ENCODE results near the gene DYNC1LI2.

DNA sequence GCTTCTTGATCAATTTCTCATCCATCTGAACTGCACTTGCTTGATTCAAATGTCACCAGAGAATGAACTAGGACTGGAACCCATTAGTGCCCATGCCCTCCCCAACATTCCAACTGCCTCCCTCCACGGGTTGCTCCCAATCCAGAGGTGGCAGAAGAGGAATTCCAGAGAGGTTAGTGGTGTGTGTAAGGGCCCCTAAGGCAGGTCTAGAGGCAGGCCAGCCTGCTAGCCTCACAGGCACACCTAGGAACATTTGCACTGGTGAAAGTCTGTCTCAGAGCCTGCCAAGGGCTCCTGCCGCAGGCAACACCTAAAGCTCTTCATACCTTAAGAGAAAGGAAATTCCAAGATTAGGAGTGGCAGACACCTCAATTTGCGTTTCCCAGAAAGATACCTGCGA lies 33.6 kb downstream of the DYNC1LI2 start:
- TF ChIP-seq HDAC2 (IDR thresholded peaks at IDR 0.05; ENCODE audit: borderline replicate concordance in 1 of 2, low read depth in 2 of 2, low read length in 2 of 2): no peak
- TF ChIP-seq EZH2 (IDR thresholded peaks at IDR 0.05; ENCODE audit: low read depth, low read length, severe bottlenecking): no peak
- no peak for TF ChIP-seq HDAC6 (IDR thresholded peaks at IDR 0.05; ENCODE audit: low read depth, low read length)
- no peak for TF ChIP-seq POLR2AphosphoS5 (IDR thresholded peaks at IDR 0.05; ENCODE audit: low read depth, low read length)
- TF ChIP-seq RAD21 (IDR thresholded peaks at IDR 0.05 in 1 of 2, conservative IDR thresholded peaks at IDR 0.05 in 1 of 2; ENCODE audit: low read depth in 2 of 2, low read length in 2 of 2): no peak
- TF ChIP-seq JUND (IDR thresholded peaks at IDR 0.05; ENCODE audit: low read length): no peak
- TF ChIP-seq, protein P1, sequence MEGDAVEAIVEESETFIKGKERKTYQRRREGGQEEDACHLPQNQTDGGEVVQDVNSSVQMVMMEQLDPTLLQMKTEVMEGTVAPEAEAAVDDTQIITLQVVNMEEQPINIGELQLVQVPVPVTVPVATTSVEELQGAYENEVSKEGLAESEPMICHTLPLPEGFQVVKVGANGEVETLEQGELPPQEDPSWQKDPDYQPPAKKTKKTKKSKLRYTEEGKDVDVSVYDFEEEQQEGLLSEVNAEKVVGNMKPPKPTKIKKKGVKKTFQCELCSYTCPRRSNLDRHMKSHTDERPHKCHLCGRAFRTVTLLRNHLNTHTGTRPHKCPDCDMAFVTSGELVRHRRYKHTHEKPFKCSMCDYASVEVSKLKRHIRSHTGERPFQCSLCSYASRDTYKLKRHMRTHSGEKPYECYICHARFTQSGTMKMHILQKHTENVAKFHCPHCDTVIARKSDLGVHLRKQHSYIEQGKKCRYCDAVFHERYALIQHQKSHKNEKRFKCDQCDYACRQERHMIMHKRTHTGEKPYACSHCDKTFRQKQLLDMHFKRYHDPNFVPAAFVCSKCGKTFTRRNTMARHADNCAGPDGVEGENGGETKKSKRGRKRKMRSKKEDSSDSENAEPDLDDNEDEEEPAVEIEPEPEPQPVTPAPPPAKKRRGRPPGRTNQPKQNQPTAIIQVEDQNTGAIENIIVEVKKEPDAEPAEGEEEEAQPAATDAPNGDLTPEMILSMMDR (IDR thresholded peaks at IDR 0.05; ENCODE audit: control extremely low read depth in 1 of 3, insufficient read depth in 1 of 3, low read depth in 1 of 3, low read length in 3 of 3): no peak
- TF ChIP-seq, protein P2, sequence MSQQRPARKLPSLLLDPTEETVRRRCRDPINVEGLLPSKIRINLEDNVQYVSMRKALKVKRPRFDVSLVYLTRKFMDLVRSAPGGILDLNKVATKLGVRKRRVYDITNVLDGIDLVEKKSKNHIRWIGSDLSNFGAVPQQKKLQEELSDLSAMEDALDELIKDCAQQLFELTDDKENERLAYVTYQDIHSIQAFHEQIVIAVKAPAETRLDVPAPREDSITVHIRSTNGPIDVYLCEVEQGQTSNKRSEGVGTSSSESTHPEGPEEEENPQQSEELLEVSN (IDR thresholded peaks at IDR 0.05): no peak
- TF ChIP-seq YY1 (IDR thresholded peaks at IDR 0.05; ENCODE audit: low read depth, low read length): no peak
- no peak for TF ChIP-seq EP300 (IDR thresholded peaks at IDR 0.05; ENCODE audit: borderline replicate concordance in 1 of 2, low read depth in 2 of 2, low read length in 2 of 2)
- TF ChIP-seq, protein P3, sequence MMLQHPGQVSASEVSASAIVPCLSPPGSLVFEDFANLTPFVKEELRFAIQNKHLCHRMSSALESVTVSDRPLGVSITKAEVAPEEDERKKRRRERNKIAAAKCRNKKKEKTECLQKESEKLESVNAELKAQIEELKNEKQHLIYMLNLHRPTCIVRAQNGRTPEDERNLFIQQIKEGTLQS (IDR thresholded peaks at IDR 0.05; ENCODE audit: insufficient read depth, low read depth, low read length): no peak
- TF ChIP-seq MAFK (IDR thresholded peaks at IDR 0.05; ENCODE audit: low read depth, low read length): no peak
- no peak for TF ChIP-seq JUN (IDR thresholded peaks at IDR 0.05; ENCODE audit: low read depth, low read length)
- TF ChIP-seq CBX5 (IDR thresholded peaks at IDR 0.05; ENCODE audit: low read depth, low read length): no peak
